ENCODE measurements around the gene AUTS2.

- TF ChIP-seq POLR2AphosphoS5 (IDR thresholded peaks at IDR 0.05; ENCODE audit: insufficient read depth in 1 of 2, low read depth in 1 of 2): no peak
- no peak for TF ChIP-seq CTCF (IDR thresholded peaks at IDR 0.05)
- no peak for TF ChIP-seq POLR2A (IDR thresholded peaks at IDR 0.05)
These were observed 13.1 kb upstream of the AUTS2 start for GRCh38 chr7:69585169-69585568.

All from vagina (tissue), 2 donors.